RWPE1 (cell line): ENCODE measurements around the gene TMEM26.

Experiments used
- CTCF ChIA-PET: fragments of 350-600 bp; sonication (Branson Sonifier 250); formaldehyde crosslinking; extraction: SDS; loops from one replicate; lab custom pipeline; 2021; lab: Yijun Ruan, JAX
- POLR2A ChIA-PET: fragments of 400-600 bp; formaldehyde crosslinking; extraction: SDS; loops from one replicate; lab custom pipeline; 2020; ENCODE audit warnings: antibody characterized with exemption; ENCODE audit not compliant: low non-redundant PET; lab: Yijun Ruan, JAX
- DNase-seq: peaks from one replicate; pipeline ENCODE4 v3.0.0; 2012; ENCODE audit warnings: low spot score
- H3K27ac ChIP-seq: fragments of 450-650 bp; 2 replicates; pipeline ENCODE4 v1.5.1; 2017
- CTCF ChIP-seq: fragments of 450-650 bp; conservative IDR thresholded peaks from 2 replicates; pipeline ENCODE4 v1.5.1; 2017; ENCODE audit warnings: low read depth, mild to moderate bottlenecking

TMEM26 gene

GRCh38 chr10:61363006-61363405 lies 90.2 kb downstream of the TMEM26 start:
- no peak for DNase-seq
- ChIA-PET CTCF (no interaction called here), POLR2A (no interaction called here)
- TF ChIP-seq CTCF = no peak
- no peak overlapping the region for H3K27ac ChIP-seq

DNA sequence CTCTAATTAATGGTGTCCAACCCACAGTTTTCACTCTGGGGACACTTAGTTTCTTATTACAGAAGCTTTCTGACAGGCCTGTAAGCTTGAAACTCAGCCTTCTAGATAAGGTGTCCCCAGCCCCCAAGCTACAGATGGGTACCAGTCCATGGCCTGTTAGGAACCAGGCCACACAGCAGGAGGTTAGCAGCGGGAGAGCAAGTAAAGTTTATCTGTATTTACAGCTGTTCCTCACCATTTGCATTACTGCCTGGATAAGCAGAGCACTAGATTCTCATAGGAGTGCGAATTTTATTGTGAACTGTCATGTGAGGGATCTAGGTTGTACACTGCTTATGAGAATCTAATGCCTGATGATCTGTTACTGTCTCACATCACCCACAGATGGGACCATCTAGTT lies 93.7 kb downstream of the TMEM26 start:
- DNase-seq = no peak
- H3K27ac ChIP-seq = no peak overlapping the region
- TF ChIP-seq CTCF = no peak
- ChIA-PET POLR2A (no interaction called here), CTCF (no interaction called here)

DNA sequence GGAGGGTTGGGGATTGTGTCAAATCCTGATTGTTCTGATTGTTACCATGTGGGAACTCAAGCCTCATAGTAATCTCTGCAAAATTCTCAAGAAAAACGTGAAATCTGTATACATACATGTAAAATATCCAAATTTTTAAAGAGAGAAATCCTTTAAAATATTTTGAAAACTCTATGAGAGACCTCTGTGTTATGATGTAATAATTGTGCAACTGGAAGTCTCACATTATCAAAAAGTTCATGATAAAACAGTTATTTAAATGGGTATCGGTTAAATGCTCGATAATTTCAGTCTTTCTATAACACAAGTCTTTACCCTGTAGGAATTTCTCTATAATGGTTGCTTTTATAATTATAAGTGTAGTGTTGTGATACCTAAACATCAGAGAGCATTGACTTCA lies 95.5 kb downstream of the TMEM26 start:
- no peak overlapping the region for H3K27ac ChIP-seq
- ChIA-PET POLR2A (no interaction called here), CTCF (no interaction called here)
- no peak for TF ChIP-seq CTCF
- no peak for DNase-seq
